K562 (cell line): ENCODE measurements around the gene ZNF292. TPM values are rescaled to one million over a fixed set of nuclear protein-coding genes. Genes with fewer than 3 reads are reported as not detected.

ENCODE experiments used
- CBFA2T3 ChIP-seq: fragments of 450-650 bp; IDR thresholded peaks from 2 replicates; pipeline ENCODE4 v1.6.1; 2017
- EGR1 ChIP-seq: fragments of 450-650 bp; conservative IDR thresholded peaks from 2 replicates; pipeline ENCODE4 v1.6.1; 2017; ENCODE audit warnings: mild to moderate bottlenecking
- ELF2 ChIP-seq: fragments of 250-450 bp; sonication (Bioruptor Pico); IDR thresholded peaks from 2 replicates; pipeline ENCODE4 v1.5.0; 2021; ENCODE audit warnings: mild to moderate bottlenecking
- FOXK2 ChIP-seq, 2 experiments: fragments of 450-650 bp; IDR thresholded peaks in 1 of 2; conservative IDR thresholded peaks in 1 of 2; 2 replicates each; pipeline ENCODE4 v1.6.1; 2016; ENCODE audit warnings: low read depth in 2 of 2, mild to moderate bottlenecking in 1 of 2
- PCBP2 ChIP-seq: fragments of 200-400 bp; formaldehyde crosslinking; IDR thresholded peaks from 2 replicates; pipeline ENCODE4 v1.6.1; 2018; ENCODE audit warnings: low read length, low read depth, mild to moderate bottlenecking, moderate library complexity; ENCODE audit not compliant: poor library complexity, severe bottlenecking
- PHB ChIP-seq: fragments of 250-450 bp; sonication (Bioruptor Pico); IDR thresholded peaks from 2 replicates; pipeline ENCODE4 v1.5.0; 2021
- RCOR1 ChIP-seq, 2 experiments: IDR thresholded peaks; 2 replicates each; pipeline ENCODE4 v1.6.1; 2012; ENCODE audit warnings: low read depth in 2 of 2, low read length in 2 of 2, borderline replicate concordance in 1 of 2, improper control_type of control experiment in 1 of 2
- SMARCC2 ChIP-seq: fragments of 450-650 bp; IDR thresholded peaks from 2 replicates; pipeline ENCODE4 v1.6.1; 2017; ENCODE audit warnings: antibody characterized with exemption, moderate library complexity, mild to moderate bottlenecking, low read depth
- ZNF3 ChIP-seq: fragments of 250-450 bp; sonication (Bioruptor Pico); IDR thresholded peaks from 2 replicates; pipeline ENCODE4 v1.5.0; 2021; ENCODE audit warnings: mild to moderate bottlenecking, moderate library complexity
- polyA plus RNA-seq, 8 experiments: library from polyadenylated mRNA; depleted of rRNA in 4 of 8; stranded (reverse) in 5 of 8; unstranded in 3 of 8; fragments of >200 nt; fragmentation: Nextera tagmentation in 2 of 8; fragmentation: Illumina TruSeq in 1 of 8; extraction: Ambion mirVana in 2 of 8; extraction: Trizol in 1 of 8; gene quantifications; 2 replicates each; pipeline versions ENCODE4 v1.2.1 to v1.2.3, GENCODE V29; 2011 to 2014; ENCODE audit warnings: inconsistent platforms in 1 of 8, missing spikeins in 1 of 8
- total RNA-seq, 7 experiments: library from RNA; depleted of rRNA in 6 of 7; stranded (reverse); fragments of >200 nt in 6 of 7; fragmentation: Illumina TruSeq in 2 of 7; extraction: Trizol in 2 of 7; gene quantifications; 2 replicates each; pipeline versions ENCODE4 v1.2.1 to v1.2.3, GENCODE V29; 2011 to 2021; ENCODE audit warnings: low replicate concordance in 1 of 7
- TF ChIP-seq, protein P1 (sequence below): fragments of 450-650 bp; IDR thresholded peaks from 2 replicates; pipeline ENCODE4 v1.6.1; 2017; ENCODE audit warnings: antibody characterized with exemption
- TF ChIP-seq, protein P2 (sequence below): sonication (generic); formaldehyde crosslinking; IDR thresholded peaks from 2 replicates; pipeline ENCODE4 v1.8.0; 2022; ENCODE audit warnings: mild to moderate bottlenecking, missing genetic modification reagents, borderline replicate concordance
- TF ChIP-seq, protein P3 (sequence below): fragments of 450-650 bp; formaldehyde crosslinking; IDR thresholded peaks from 2 replicates; pipeline ENCODE4 v1.4.0; 2020; ENCODE audit warnings: mild to moderate bottlenecking, moderate library complexity
- TF ChIP-seq, protein P4 (sequence below): fragments of 450-650 bp; IDR thresholded peaks from 2 replicates; pipeline ENCODE4 v1.6.1; 2016; ENCODE audit warnings: low read depth

The ZNF292 gene
- total and polyA plus RNA-seq, 9 of the 15 experiments (the other 6 are each of a cell fraction or from before 2014, with no cell fraction given), result 4.4 to 17.1 (median 12.8) TPM

DNA sequence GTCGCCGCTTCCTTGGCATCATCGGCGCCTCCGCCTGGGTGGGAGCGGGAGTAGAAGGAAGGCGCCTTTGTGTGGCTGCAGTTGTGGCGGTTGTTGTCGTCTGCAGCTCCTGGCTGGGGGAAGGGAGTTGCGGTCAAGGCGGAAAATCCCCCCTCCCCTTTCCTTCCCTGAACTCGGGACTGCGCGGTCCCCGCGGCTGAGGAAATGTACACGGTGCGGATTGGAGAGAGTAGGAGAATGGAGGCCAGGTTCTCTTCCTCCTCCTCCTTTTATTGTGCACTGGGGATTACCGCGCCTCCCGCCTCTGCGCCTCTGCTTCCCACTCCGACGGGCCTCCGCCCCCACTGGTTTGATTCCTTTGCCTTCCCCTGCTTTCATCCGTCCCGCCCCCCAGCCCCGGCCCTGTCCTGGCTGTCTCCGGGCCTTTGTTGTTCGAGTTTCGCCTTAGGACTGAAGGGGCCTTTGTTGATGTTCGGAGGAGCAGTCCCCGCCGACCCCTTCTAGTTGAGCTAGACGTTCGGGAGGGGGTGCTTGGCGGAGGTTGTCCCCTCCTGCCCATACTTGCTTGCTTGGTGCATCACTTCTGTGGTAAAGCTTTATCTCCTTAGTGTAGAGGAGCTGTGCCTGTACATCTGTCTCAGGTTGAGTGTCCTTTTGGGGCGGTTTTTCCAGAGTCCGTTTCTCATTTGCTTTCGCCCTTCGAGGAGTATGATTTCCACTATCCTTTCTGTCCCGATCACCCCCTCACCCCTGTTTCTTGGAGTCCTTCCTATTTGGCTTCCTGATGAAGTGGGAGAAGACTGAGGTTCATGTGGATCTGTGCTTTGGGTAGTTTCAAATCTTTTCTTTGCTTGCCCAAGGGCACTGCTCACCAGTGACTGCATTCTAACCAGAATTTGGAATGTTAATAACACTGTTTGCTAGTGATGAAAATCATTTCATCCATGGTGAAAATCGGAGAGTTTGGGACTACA lies 764 bp downstream of the ZNF292 start (continued):
- TF ChIP-seq, protein P1, sequence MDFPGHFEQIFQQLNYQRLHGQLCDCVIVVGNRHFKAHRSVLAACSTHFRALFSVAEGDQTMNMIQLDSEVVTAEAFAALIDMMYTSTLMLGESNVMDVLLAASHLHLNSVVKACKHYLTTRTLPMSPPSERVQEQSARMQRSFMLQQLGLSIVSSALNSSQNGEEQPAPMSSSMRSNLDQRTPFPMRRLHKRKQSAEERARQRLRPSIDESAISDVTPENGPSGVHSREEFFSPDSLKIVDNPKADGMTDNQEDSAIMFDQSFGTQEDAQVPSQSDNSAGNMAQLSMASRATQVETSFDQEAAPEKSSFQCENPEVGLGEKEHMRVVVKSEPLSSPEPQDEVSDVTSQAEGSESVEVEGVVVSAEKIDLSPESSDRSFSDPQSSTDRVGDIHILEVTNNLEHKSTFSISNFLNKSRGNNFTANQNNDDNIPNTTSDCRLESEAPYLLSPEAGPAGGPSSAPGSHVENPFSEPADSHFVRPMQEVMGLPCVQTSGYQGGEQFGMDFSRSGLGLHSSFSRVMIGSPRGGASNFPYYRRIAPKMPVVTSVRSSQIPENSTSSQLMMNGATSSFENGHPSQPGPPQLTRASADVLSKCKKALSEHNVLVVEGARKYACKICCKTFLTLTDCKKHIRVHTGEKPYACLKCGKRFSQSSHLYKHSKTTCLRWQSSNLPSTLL, result no peak
- TF ChIP-seq SMARCC2 (no peak), CBFA2T3 (no peak), EGR1 (peak; percentile 77), ELF2 (CRISPR knock-in tag) (peak; percentile 9; the same call in 1 of the 2 replicates), RCOR1 (IDR thresholded peaks at IDR 0.05; ENCODE audit: borderline replicate concordance in 1 of 2, low read depth in 2 of 2, low read length in 2 of 2) (peak in 1 of 2 experiments; percentile 19; a peak in 1 of 4 replicates), PHB (no peak), ZNF3 (CRISPR knock-in tag) (no peak), PCBP2 (no peak), FOXK2 (conservative IDR thresholded peaks at IDR 0.05 in 1 of 2, IDR thresholded peaks at IDR 0.05 in 1 of 2; ENCODE audit: low read depth in 2 of 2) (no peak)
- TF ChIP-seq, protein P2, sequence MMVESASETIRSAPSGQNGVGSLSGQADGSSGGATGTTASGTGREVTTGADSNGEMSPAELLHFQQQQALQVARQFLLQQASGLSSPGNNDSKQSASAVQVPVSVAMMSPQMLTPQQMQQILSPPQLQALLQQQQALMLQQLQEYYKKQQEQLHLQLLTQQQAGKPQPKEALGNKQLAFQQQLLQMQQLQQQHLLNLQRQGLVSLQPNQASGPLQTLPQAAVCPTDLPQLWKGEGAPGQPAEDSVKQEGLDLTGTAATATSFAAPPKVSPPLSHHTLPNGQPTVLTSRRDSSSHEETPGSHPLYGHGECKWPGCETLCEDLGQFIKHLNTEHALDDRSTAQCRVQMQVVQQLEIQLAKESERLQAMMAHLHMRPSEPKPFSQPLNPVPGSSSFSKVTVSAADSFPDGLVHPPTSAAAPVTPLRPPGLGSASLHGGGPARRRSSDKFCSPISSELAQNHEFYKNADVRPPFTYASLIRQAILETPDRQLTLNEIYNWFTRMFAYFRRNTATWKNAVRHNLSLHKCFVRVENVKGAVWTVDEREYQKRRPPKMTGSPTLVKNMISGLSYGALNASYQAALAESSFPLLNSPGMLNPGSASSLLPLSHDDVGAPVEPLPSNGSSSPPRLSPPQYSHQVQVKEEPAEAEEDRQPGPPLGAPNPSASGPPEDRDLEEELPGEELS, result no peak
- TF ChIP-seq, protein P3, sequence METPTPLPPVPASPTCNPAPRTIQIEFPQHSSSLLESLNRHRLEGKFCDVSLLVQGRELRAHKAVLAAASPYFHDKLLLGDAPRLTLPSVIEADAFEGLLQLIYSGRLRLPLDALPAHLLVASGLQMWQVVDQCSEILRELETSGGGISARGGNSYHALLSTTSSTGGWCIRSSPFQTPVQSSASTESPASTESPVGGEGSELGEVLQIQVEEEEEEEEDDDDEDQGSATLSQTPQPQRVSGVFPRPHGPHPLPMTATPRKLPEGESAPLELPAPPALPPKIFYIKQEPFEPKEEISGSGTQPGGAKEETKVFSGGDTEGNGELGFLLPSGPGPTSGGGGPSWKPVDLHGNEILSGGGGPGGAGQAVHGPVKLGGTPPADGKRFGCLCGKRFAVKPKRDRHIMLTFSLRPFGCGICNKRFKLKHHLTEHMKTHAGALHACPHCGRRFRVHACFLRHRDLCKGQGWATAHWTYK (CRISPR knock-in tag), result no peak
- TF ChIP-seq, protein P4, sequence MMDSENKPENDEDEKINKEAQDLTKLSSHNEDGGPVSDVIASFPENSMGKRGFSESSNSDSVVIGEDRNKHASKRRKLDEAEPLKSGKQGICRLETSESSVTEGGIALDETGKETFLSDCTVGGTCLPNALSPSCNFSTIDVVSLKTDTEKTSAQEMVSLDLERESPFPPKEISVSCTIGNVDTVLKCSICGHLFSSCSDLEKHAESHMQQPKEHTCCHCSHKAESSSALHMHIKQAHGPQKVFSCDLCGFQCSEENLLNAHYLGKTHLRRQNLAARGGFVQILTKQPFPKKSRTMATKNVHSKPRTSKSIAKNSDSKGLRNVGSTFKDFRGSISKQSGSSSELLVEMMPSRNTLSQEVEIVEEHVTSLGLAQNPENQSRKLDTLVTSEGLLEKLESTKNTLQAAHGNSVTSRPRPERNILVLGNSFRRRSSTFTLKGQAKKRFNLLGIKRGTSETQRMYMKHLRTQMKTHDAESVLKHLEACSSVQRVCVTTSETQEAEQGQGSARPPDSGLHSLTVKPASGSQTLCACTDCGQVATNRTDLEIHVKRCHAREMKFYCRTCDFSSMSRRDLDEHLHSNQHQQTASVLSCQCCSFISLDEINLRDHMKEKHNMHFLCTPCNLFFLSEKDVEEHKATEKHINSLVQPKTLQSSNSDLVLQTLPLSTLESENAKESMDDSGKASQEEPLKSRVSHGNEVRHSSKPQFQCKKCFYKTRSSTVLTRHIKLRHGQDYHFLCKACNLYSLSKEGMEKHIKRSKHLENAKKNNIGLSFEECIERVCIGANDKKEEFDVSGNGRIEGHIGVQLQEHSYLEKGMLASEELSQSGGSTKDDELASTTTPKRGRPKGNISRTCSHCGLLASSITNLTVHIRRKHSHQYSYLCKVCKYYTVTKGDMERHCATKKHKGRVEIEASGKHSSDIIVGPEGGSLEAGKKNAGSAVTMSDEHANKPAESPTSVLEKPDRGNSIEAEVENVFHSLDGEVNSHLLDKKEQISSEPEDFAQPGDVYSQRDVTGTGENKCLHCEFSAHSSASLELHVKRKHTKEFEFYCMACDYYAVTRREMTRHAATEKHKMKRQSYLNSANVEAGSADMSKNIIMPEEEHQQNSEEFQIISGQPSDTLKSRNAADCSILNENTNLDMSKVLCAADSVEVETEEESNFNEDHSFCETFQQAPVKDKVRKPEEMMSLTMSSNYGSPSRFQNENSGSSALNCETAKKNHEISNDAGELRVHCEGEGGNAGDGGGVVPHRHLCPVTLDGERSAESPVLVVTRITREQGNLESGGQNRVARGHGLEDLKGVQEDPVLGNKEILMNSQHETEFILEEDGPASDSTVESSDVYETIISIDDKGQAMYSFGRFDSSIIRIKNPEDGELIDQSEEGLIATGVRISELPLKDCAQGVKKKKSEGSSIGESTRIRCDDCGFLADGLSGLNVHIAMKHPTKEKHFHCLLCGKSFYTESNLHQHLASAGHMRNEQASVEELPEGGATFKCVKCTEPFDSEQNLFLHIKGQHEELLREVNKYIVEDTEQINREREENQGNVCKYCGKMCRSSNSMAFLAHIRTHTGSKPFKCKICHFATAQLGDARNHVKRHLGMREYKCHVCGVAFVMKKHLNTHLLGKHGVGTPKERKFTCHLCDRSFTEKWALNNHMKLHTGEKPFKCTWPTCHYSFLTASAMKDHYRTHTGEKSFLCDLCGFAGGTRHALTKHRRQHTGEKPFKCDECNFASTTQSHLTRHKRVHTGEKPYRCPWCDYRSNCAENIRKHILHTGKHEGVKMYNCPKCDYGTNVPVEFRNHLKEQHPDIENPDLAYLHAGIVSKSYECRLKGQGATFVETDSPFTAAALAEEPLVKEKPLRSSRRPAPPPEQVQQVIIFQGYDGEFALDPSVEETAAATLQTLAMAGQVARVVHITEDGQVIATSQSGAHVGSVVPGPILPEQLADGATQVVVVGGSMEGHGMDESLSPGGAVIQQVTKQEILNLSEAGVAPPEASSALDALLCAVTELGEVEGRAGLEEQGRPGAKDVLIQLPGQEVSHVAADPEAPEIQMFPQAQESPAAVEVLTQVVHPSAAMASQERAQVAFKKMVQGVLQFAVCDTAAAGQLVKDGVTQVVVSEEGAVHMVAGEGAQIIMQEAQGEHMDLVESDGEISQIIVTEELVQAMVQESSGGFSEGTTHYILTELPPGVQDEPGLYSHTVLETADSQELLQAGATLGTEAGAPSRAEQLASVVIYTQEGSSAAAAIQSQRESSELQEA, result no peak
